Hematopoietic multipotent progenitor cell treated with erythropoietin and hydrocortisone succinate and interleukin-3 and kit ligand, for 17 days (in vitro differentiated cells): Measurements from ENCODE around the gene MFGE8.

Experiments
- DNase-seq: peaks from one replicate; pipeline ENCODE4 v3.0.0-alpha.2; 2015; ENCODE audit warnings: low spot score

The MFGE8 gene

DNA sequence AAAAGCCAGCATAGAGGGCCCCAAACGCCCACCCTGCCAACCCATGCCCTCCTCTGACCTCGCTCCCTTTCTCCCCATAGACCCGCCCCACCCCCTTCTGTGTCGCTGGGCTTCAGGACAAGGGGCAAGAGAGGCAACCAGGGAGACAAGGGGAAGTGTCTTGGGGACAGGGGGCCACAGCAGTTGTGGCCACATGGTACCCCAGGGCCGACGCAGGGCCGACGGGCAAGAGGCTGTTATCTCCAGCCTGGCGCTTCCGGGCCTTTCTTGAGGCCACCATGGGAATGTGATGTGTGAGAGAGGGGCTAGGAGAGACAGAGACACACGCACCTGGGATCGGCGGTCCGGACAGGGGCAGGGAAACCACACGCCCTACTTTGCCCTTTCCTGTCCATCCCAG lies 14.4 kb downstream of the MFGE8 start:
- no peak for DNase-seq

DNA sequence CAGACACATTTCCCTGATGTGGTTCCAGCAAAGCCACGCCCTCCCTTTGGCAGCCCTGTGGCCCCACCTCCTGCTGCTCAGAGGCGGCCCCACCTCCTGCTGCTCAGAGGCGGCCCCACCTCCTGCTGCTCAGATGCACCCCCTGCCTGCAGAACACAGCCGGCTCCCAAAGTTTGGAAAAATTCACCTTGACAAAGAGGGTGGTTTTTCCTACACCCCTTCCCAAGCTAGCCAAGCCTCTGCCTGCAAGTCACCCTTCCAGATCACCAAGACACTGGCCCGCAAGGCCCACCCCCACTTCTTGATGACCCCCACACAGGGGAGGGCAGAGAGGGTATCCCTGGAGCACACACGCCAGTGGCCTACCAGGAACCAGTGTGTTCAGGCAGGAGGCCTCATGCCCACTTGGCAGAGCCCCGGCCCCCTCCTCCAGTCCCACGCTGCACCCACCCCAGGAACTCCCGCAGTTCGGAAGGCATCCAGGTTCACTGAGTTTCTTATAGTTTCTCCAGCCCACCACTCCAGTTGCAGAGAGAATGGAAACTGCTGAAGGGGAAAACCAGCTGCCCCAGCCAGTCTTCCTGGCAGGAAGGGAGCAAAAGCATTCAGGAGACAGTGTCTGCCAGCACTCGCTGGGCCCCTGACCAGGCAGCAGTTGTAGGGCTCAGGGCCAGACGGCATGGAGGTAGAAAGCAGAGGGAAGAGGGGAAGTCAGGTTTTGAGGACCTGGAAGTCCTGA lies 15.6 kb downstream of the MFGE8 start:
- peak; percentile 27 for DNase-seq

DNA sequence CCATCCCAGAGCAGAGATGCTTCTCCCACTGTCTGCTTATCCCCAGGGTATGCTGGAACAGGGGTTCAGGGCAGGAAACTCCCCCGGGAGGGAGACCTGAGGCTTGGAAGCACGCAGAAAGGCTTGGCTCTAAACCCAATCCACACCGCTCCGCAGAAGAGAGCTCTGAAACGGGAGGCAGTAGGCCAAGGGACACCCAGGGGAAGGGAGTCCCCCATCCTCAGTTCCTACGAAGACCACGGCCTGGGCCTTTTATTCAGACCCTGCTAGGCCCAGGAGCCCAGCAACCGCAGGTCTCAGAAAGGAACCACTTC lies 16.1 kb downstream of the MFGE8 start:
- DNase-seq, result no peak

DNA sequence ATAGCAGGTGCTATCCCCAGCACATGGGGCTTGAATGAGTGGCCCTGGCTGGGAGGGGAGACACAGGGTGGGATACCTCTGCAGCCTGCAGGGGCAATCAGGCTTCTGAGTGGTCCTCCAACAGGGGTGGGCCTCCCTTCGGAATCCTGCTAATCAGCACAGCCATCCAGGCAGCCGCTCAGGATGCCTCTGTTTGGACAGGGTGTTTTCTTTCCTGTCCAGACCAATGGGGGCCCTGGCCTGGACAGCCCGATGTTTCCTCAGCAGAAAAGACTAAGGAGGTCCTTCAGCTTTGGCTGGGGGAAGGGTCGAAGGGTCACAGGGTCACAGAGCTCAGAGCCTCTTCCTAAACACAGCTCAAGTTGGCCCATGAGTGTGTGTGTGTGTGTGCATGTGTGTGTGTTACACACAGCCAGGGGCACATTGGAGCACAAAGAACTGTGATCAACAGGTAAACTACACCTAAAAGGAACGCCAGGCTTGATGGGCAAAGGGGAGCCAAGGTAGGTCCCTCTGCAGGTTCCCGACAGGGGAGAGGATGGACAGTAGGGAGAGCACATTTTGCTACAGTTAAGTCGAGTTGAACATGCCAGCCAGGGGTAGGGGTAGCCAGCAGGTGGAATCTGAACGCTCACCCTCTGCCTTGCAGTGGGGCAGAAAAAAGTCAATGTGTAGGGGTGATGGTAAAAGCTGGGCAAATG lies 16.7 kb downstream of the MFGE8 start:
- no peak for DNase-seq

DNA sequence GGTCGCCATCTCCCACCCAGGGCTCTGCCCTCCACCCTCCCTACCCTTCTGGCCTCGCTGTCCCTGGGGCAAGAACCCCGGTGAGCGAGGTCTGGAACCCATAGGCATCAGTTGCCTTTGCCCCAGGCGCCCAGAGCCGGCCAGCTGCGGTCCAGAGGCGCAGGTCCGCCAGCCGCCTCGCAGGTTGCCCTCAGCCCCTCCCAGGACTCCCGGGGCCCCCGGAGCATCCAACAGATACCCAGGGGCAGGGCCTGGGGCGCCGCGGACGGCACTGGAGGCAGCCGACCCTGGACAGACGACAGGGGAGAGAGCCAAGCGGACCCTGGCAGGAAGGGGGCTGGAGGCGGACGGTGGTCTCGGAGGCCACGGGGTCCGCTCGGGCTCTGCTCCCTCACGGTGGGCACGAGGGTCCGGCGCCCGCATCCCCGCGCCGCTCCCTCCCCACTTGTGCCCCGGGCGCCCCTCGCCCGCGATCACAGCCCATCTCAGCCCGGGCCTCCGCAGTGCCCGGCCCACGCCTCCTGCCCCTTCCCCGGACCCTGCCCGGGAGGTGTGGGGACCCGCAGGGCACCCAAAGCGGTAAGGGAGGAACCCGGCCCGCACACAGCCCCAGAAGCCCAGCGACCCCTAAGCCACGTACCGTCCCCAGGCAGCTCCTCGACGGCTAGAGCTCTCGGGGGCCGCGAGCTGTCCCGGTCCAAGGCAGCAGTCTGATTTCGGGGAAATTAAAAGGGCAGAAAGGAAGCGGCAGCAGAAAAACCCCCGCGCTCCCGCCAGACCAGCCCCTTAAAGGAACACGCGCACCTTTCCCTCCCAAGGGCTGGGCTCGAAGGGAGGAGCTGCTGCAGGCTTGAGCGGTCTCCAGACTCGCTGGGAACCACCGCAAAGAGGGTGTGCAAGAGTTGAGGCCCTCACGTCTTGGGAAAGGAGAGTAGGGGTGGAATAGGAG lies 18.1 kb downstream of the MFGE8 start, which contains the start of gene HAPLN3:
TSS of gene HAPLN3 (minus strand) at position 726 of the 949 bp plus-strand sequence. CDS start 8,246 bp downstream, outside the sequence.
- no peak for DNase-seq

DNA sequence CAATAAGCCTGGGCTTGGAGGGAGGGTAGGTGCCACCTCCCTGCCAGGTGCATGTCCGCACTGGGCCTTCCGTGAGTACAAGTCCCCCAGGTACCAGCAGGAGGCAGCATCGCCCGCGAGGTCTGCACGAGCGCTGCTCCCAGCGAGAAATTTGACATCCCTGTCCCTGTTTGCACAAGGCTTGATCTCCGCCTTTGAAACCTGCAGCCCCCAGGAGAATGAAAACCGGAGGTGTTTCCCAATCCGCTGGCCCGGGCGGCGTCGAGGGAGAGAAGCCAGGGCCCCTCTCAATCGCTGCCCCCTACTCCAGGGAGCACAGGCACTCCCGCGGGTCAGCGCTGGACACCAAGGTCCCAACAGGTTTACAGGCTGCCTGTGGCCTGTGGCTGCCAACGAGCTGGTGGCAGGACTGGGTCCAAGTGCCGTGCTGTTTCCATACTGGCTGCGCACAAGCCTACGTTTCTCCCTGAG lies 18.8 kb downstream of the MFGE8 start:
- no peak for DNase-seq

DNA sequence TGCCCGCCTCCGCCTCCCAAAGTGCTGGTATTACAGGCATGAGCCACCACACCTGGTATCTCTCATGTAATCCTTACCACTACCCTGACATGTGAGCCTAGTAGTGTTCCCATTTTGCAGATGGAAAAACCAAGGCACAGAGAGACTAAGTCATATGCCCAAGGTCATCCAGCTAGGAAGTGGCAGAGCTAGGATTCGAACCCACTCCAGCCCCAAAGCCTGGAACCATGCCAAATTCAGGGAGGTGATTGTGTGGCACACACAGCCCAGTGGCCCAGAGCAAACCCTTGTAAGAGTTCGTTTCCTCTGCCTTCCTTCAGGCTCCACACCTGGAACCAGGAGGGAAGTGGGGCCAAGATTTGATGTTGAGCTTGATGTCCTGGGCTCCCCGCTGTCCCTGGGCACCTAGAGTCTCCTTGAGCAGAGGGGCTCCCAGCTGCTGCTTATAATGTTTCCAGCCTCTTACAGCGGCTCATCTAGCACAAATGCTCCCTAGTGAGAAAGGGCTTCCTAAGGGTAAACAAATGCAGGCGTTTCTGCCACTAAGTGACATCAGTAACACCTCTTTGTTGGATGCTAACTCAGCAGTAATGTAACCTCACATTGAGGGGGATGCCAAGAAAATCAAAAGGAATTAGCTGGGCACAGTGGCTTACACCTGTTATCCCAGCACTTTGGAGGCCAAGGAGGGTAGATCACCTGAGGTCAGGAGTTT lies 21.5 kb downstream of the MFGE8 start:
- no peak for DNase-seq

DNA sequence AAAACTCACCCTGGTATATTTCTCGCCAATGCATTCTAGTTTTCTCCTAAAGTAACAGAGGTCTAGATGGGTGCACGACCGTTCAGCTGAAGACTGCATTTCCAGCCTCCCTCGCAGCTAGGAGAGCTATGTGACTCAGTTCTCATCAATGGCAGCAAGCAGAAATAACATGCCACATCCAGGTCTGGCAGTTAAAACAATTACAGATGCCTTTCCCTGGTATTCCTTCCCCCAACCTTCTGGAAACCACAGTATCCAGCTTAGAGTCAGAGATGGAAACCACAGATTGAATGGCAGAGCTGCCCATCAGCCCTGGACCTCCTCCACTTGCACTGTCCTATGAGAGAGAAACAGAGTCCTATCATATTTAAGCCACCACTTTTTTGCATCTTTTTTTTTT lies 22.7 kb downstream of the MFGE8 start:
- no peak for DNase-seq

DNA sequence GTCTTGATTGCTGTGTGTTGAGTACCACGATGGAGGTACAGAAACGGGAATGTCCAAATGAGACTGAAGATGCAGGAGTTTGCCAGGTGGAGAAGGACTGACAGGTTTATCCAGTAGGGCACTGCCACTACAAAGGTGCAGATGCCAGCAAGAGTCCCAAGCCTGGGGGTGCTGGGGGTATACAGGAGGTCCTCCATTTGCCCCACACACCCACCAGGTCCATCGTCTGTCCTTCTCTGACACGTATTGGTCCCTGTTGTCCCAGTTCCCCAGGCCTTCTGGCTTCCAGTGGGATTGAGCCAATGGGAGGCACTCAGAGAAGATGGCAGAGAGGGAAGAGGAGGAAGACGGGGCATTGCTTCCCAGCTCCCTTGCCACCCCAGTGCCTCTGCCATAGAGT lies 24.5 kb downstream of the MFGE8 start:
- no peak for DNase-seq

DNA sequence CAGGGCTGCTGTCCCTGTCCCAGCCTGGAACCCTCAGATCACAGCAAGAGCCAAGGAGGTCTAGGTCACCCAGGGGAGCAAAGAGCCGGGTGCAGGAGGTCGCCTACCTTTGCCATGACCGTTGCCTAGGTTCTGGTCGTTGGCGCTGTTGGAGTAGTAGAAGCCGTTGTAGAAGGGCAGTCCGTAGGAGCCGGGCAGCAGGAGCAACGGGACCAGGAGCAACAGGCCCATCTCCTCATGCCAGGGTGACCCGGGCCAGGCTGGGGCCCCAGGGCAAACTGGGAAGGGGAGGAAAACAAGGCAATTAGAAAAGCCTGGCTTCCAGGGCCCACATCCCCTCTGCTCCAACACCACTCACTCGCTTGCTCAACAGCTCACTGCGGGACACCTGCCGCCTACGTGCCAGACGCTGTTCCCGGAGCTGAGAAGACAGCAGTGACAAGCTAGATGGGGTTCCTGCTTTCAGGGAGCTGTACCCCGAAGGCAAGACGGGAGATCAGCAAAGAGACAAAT lies 26.1 kb downstream of the MFGE8 start:
- no peak for DNase-seq

DNA sequence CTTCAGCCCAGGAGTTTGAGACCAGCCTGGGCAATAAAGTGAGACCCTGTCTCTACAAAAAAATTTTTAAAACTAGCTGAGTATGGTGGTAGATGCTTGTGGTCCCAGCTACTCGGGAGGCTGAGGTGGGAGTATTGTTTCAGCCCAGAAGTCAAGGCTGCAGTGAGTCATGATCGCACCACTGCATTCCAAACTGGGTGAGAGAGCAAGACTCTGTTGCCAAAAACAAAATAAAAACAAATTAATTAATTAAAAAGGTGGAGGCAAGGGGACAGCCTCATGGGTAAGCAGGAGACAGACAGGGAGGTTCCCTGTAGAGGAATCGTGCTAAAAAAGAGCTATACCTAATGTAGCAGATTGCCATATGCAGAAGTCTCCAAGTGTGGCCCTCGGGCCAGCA lies 30.4 kb downstream of the MFGE8 start:
- no peak for DNase-seq

DNA sequence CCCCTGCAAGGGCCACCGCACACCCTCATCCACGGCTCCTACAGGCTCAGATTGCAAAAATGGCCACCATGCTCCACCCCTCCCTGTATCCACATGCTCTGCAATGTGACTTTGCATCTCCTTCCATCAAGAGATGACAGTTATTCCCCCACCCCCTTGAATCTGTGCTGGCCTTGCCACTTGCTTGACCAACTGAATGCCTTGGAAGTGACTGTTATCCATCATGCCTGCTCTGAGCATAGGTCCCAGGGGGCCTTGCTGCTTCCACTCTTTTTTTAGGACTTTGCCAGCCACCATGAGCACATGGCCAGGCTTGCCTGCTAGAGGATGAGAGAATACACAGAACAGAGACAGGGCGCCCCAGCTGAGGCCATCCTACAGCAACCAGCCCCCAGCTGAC lies 31.4 kb downstream of the MFGE8 start:
- DNase-seq, result no peak

DNA sequence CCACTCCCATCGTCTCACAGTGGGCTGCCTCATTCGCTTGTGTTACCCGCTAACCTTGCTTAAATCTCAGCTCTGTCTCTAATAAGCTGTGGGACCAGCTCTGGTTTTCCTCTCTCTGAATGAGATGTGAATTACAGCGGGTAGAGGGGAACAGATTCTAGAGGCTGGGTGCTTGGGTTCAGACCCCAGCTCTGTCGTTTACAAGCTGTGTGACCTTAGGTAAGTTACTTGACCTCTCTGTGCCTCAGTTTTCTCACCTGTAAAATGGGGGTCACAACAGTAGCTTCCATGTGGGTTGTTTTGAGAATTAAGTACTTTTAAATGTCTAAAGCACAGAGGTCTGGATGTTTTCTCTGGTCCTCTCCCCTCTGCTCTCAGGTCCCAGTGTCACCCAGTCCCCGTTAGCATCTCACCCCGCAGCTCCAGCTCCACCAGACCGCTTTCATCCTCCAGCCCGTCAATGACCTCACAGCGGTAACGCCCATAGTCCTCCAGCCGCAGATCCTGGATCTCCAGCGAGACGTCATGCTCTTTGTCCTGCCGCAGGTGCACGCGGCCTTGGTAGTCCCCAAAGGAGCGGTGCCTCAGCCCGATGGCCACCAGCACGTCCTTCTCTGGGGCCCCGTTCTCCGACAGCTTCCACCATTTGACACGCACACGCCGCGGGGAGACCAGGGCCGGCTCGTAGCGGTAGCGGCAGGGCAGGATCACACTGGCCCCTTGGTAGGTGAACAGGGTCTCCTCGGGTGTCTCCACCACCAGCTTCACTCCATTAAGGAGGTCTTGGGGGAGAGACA lies 32.0 kb downstream of the MFGE8 start:
- no peak for DNase-seq

DNA sequence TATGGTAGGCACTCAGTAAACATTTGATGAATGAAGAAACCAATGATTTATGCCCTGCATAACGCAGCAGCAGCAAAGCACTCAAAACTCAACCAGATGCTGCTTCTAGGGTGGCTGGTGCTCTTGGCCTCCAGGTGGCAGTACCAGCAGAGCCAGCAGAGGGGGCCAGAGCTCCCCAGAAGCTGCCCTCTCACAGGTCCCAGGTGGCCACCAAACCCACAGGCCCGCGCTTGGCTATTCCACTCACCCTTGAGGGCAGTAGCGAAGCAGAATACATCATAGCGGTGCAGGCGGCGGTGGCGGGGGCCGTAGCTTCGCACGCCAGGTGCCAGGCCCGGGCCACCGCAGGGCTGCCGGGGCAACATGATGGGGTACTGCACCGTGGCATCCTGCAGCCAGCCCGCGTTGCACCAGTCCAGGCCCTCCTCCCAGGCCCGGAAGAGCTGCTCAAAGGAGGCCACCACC lies 34.4 kb downstream of the MFGE8 start:
- no peak for DNase-seq

DNA sequence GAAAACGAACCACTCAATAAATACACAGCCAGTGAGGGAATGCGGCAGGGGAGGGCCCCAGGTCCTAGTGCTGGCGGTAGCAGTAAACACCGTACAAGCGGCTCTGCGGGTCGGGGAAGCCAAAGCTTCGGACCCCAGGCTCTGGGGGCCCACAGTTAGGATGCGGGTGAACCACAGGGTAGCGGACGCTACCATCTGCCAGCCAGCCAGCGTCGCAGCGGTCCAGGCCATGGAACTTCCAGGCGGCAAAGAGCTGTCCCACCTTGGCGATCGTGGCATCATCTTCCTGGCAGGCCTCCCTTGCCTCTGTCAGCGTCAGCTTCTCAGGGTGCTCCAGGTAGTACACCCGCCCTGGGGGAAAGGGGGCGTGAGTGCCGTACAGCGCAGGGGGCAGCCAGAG lies 35.3 kb downstream of the MFGE8 start:
- no peak for DNase-seq

DNA sequence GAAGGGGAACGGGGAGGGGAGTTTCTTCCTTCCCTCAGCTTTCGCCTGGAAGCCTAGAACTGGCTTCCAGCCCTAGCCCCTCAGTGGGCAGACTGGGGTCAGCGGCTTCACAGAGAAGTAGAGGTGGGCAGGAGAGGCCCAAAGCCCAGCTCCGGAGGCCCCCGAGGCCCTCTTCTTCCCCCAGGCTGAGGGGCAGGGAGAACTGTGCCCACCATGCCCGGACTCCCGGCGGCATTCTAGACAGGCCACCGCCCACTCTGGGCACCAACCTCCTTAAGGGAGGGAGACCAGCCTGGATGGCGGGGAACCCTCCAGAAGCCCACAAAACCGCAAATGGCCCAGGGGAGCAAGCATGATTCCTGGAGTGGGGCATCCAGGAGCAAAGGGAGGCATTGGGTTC lies 35.8 kb downstream of the MFGE8 start:
- DNase-seq, result no peak

DNA sequence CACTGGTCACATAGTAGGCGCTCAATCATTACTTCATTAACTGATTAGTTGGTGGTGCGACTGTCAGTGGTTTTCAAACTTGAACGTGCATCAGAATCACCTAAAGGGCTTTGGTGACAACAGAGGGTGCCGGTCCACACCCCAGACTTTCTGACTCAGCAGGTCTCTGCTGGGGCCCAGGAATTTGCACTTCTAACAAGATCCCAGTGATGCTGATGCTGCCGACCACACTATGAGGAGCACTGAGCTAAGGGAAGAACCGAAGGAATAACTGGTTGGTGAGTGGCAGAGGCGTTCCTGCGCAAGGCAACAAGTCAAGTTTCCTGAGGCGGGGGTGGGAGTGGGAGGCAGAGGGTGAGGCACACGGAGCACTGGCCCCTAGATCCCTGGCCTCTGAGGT lies 36.6 kb downstream of the MFGE8 start:
- DNase-seq, result no peak

DNA sequence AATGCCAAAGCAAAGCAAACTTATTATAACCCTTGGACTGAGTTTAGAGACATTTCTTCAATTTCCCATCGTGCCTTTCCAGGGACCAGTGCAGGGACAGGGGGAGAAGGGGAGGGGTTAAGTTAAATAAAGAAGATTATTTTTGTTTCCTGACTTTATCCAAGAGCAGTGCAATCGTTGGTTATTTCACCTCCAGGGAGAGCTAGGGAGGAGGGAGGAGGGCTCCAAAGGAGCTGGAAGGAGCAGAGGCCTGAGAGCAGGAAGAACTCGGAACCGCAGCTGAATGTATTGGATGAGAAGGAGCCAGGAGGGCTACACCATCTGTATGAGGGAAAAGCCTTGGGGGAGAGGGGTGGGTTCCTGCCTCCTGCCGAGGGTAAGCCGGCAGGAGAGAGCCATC lies 38.5 kb downstream of the MFGE8 start:
- DNase-seq, result no peak

DNA sequence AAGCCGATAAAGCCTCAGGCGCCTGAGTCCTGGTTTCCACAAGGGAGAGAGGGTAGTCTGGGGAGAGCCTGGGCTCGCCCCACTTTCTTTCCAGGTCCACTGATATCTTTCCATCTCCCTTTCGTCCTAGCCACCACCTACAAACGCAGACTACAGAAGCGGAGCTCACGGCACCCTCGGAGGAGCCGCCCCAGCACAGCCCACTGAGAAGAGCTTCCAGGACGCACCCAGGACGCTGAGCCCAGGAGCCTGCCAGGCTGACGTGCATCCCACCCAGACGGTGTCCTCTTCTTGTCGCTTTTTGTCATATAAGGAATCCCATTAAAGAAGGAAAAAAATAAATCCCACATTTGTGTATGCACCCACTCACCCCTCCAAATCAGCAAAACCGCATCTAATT lies 38.9 kb downstream of the MFGE8 start:
- no peak for DNase-seq

DNA sequence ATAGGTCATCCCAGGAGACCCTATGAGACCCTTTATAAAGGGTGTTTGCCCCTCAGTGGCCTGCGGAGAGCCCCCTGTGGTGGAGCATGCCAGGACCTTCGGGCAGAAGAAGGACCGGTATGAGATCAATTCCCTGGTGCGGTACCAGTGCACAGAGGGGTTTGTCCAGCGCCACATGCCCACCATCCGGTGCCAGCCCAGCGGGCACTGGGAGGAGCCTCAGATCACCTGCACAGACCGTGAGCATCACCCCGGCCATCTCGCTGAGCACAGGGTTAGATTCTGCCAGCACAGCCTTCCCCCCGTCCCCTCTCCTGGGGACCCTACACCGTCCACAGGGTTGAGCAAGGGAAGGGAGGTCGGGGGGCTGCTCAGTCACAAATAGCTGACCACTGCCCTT lies 39.4 kb downstream of the MFGE8 start:
- no peak for DNase-seq

DNA sequence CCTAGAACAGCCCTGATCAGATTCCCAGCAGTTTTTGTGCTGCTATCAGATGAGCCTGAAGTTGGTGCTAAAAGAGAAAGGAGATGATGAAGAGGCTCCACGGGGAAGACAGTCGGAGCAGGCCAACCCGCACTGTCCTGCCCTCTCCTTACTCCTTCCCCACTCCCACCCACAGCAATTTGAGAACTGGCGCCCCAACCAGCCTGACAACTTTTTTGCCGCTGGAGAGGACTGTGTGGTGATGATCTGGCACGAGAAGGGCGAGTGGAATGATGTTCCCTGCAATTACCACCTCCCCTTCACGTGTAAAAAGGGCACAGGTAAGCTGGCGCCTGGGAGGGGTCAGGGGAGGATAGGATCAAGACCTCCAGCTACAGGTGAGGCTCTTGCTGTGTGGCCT lies 40.5 kb downstream of the MFGE8 start:
- no peak for DNase-seq
